Measurements from ENCODE around the gene FLRT2.
A peak's percentile ranks its signal among the peaks of the same experiment; 100 is the strongest.

FLRT2 gene

DNA sequence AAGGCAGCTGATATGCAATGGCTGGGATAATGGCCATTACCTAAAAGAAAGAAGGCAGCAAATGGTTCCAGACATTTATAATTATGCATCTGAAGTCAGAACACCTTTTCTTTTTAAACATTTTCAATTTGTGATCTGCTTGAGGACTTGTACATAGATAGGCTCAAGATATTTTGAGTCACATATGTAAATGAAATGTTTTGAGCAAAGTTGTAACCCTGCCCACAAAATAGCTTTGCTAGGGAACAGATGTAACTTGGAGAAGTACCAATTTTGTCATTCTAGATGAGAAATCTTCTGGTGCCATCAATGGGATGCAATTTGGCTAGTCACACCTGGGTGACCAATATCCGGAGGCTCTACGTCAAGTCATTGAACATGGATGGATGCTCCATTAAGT is 123.1 kb downstream of the FLRT2 start:
- H3K4me3 ChIP-seq (replicated peaks in 1 of 2; ENCODE audit: low read depth in 2 of 2, low read length in 2 of 2): no peak overlapping the region
- TF ChIP-seq, protein P1, sequence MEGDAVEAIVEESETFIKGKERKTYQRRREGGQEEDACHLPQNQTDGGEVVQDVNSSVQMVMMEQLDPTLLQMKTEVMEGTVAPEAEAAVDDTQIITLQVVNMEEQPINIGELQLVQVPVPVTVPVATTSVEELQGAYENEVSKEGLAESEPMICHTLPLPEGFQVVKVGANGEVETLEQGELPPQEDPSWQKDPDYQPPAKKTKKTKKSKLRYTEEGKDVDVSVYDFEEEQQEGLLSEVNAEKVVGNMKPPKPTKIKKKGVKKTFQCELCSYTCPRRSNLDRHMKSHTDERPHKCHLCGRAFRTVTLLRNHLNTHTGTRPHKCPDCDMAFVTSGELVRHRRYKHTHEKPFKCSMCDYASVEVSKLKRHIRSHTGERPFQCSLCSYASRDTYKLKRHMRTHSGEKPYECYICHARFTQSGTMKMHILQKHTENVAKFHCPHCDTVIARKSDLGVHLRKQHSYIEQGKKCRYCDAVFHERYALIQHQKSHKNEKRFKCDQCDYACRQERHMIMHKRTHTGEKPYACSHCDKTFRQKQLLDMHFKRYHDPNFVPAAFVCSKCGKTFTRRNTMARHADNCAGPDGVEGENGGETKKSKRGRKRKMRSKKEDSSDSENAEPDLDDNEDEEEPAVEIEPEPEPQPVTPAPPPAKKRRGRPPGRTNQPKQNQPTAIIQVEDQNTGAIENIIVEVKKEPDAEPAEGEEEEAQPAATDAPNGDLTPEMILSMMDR (IDR thresholded peaks at IDR 0.05; ENCODE audit: low read depth, low read length): no peak
- no peak for DNase-seq (ENCODE audit: low read depth in 2 of 2)

DNA sequence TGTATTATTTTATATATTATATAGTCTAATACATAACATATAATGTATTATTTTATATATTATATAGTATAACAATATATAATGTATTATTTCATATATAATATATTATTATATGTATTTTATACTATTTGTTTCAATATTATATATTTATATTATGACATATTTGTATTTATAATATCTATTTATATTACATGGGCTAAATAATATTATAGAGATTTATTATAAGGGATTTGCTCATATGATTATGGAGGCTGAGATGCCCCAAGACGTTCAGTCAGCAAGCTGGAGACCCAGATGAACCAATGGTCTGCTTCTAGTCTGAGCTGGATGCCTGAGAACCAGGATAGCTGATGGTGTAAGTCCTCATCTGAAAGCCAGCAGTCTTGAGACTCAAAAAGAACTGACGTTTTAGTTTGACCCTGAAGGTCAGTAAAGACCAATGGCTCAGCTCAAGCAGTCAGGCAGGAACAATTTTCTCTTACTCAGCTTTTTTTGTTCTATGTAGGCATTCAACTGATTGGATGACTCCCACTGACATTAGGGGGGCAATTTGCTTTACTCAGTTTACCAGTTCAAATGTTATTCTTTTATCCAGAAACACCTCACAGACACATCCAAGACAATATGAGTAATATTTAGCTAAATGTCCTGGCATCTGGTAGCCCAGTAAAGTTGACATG is 130.4 kb downstream of the FLRT2 start:
- no peak overlapping the region for H3K4me3 ChIP-seq (replicated peaks in 1 of 2; ENCODE audit: low read depth in 2 of 2, low read length in 2 of 2)
- TF ChIP-seq, protein P1 (IDR thresholded peaks at IDR 0.05; ENCODE audit: low read depth, low read length): no peak
- DNase-seq (ENCODE audit: low read depth in 2 of 2): no peak

DNA sequence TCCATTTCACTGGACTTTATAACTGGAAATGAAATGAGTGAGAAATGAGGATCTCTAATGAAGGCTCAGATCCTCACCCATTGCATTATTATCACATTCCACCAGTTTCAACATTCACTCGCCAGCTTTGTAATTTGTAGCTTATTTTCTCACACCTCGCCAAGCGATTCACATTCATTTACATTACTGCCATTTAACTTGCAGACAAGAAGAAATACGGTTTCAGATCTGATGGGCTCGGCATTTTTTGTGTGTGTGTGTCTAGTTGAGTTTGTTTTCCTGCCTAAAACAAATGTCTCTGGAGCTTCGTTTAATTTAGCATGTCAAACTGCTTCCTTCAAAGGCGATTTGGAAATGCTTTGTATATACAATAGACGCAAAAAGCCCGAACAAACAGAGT is 132.2 kb downstream of the FLRT2 start:
- DNase-seq (ENCODE audit: low read depth in 2 of 2): no peak
- TF ChIP-seq, protein P1 (IDR thresholded peaks at IDR 0.05; ENCODE audit: low read depth, low read length): no peak
- H3K4me3 ChIP-seq (replicated peaks in 1 of 2; ENCODE audit: low read depth in 2 of 2, low read length in 2 of 2): no peak overlapping the region

GRCh38 chr14:85663256-85663655 is 133.3 kb downstream of the FLRT2 start:
- H3K4me3 ChIP-seq (replicated peaks in 1 of 2; ENCODE audit: low read depth in 2 of 2, low read length in 2 of 2): no peak overlapping the region
- TF ChIP-seq, protein P1 (IDR thresholded peaks at IDR 0.05; ENCODE audit: low read depth, low read length): no peak
- no peak for DNase-seq (ENCODE audit: low read depth in 2 of 2)

- TF ChIP-seq, protein P1 (IDR thresholded peaks at IDR 0.05; ENCODE audit: low read depth, low read length): no peak
- DNase-seq (ENCODE audit: low read depth in 2 of 2): no peak
- H3K4me3 ChIP-seq (replicated peaks in 1 of 2; ENCODE audit: low read depth in 2 of 2, low read length in 2 of 2): no peak overlapping the region
These were observed 133.7 kb downstream of the FLRT2 start for GRCh38 chr14:85663667-85664066.

- DNase-seq (ENCODE audit: low read depth in 2 of 2): no peak
- H3K4me3 ChIP-seq (replicated peaks in 1 of 2; ENCODE audit: low read depth in 2 of 2, low read length in 2 of 2): no peak overlapping the region
- TF ChIP-seq, protein P1 (IDR thresholded peaks at IDR 0.05; ENCODE audit: low read depth, low read length): no peak
These were observed 146.0 kb downstream of the FLRT2 start for GRCh38 chr14:85675957-85676356.

DNA sequence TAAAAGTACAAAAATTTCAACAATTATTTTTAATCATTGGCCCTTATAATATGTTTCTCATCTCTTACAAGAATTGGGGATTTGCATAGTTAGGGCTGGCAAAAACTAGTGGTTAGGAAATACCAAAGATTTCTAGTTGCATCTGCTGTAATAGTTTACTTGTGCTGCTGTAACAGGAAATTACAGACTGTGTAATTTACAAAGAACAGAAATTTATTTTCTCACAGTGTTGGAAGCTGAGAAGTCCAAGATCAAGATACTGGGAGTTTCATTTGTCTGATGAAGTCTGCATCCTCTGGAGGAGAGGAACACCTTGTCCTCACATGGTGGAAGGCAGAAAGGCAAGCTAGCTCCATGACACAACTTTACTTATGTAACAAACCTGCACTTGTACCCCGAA is 157.0 kb downstream of the FLRT2 start:
- peak in 1 of 2 donors; percentile 6 for DNase-seq (ENCODE audit: low read depth in 2 of 2)
- no peak overlapping the region for H3K4me3 ChIP-seq (replicated peaks in 1 of 2; ENCODE audit: low read depth in 2 of 2, low read length in 2 of 2)
- TF ChIP-seq, protein P1 (IDR thresholded peaks at IDR 0.05; ENCODE audit: low read depth, low read length): no peak
